HCT116 (cell line): ENCODE results near the gene TAF1.

ENCODE experiments used
- POLR2AphosphoS5 ChIP-seq: IDR thresholded peaks from 2 replicates; pipeline ENCODE4 v1.6.1; 2011; ENCODE audit warnings: mild to moderate bottlenecking, low read depth, low read length, moderate library complexity
- YY1 ChIP-seq: IDR thresholded peaks from 2 replicates; pipeline ENCODE4 v1.6.1; 2011; ENCODE audit warnings: low read length, low read depth, moderate library complexity, mild to moderate bottlenecking; ENCODE audit not compliant: insufficient replicate concordance; ENCODE audit errors: extremely low read depth

GRCh38 chrX:71396576-71396975, 30.4 kb downstream of the TAF1 start:
- TF ChIP-seq POLR2AphosphoS5 = no peak
- no peak for TF ChIP-seq YY1
